H1 (cell line): ENCODE measurements around the gene DKK1. TPM values are rescaled to one million over a fixed set of nuclear protein-coding genes. Genes with fewer than 3 reads are reported as not detected.

Source experiments
- CHD7 ChIP-seq: fragments of 300-600 bp; sonication (generic); IDR thresholded peaks from 2 replicates; pipeline ENCODE4 v1.7.1; 2012; ENCODE audit warnings: low read length, moderate library complexity, mild to moderate bottlenecking, inconsistent platforms; ENCODE audit not compliant: insufficient replicate concordance
- GABPA ChIP-seq: IDR thresholded peaks from 2 replicates; pipeline ENCODE4 v1.6.1; 2011; ENCODE audit warnings: mild to moderate bottlenecking, low read length, moderate library complexity, borderline replicate concordance; ENCODE audit not compliant: insufficient read depth
- JUND ChIP-seq: IDR thresholded peaks from 2 replicates; pipeline ENCODE4 v1.6.1; 2011; ENCODE audit warnings: mild to moderate bottlenecking, improper control_type of control experiment, low read length
- KDM4A ChIP-seq: IDR thresholded peaks from one replicate; pipeline ENCODE4 v1.7.1; 2012; ENCODE audit warnings: low read depth, mild to moderate bottlenecking, moderate library complexity, low read length, inconsistent platforms; ENCODE audit not compliant: severe bottlenecking
- PHF8 ChIP-seq: fragments of 200-600 bp; sonication (generic); conservative IDR thresholded peaks from 2 replicates; pipeline ENCODE4 v1.7.1; 2012; ENCODE audit warnings: low read depth, mild to moderate bottlenecking, inconsistent platforms, low read length, moderate library complexity
- RBBP5 ChIP-seq: IDR thresholded peaks from 2 replicates; pipeline ENCODE4 v1.7.1; 2012; ENCODE audit warnings: low read depth, mild to moderate bottlenecking, inconsistent platforms, low read length, moderate library complexity, borderline replicate concordance
- RNF2 ChIP-seq: fragments of 200-900, 300-1000 bp; sonication (generic); IDR thresholded peaks from 2 replicates; pipeline ENCODE4 v1.7.1; 2016; ENCODE audit warnings: borderline replicate concordance, low read depth, mild to moderate bottlenecking, antibody characterized with exemption, low read length; ENCODE audit not compliant: poor library complexity, severe bottlenecking; ENCODE audit errors: missing control alignments
- SAP30 ChIP-seq: fragments of 300-600 bp; sonication (generic); IDR thresholded peaks from 2 replicates; pipeline ENCODE4 v1.7.1; 2012; ENCODE audit warnings: low read length, moderate library complexity, mild to moderate bottlenecking, inconsistent platforms; ENCODE audit not compliant: insufficient read depth, insufficient replicate concordance
- TBP ChIP-seq: IDR thresholded peaks from 2 replicates; pipeline ENCODE4 v1.6.1; 2011; ENCODE audit warnings: low read depth, low read length, improper control_type of control experiment
- polyA plus RNA-seq, 7 experiments: library from polyadenylated mRNA; depleted of rRNA in 3 of 7; stranded (reverse) in 5 of 7; unstranded in 2 of 7; fragments of >200 nt in 5 of 7; fragments of 200-250 nt in 2 of 7; gene quantifications; 1 replicate in 5 of 7; 2 replicates in 1 of 7; 4 replicates in 1 of 7; pipeline versions ENCODE4 v1.2.1 to v1.2.3, GENCODE V29; 2011 to 2013; ENCODE audit warnings: missing spikeins in 2 of 7, mixed read lengths in 2 of 7
- total RNA-seq: library from RNA; stranded (reverse); fragmentation: NEBNext Ultra II Directional; extraction: Animal tissue kit (Norgen Biotek cat#: 25700); gene quantifications from 2 replicates; pipeline ENCODE4 v1.2.1, GENCODE V29; 2021
- TF ChIP-seq, protein P1 (sequence below): IDR thresholded peaks from 2 replicates; pipeline ENCODE4 v1.6.1; 2011; ENCODE audit warnings: low read length, improper control_type of control experiment

The DKK1 gene
- total and polyA plus RNA-seq, 2 of the 8 experiments (the other 6 are each of a cell fraction or from before 2014, with no cell fraction given): 0.36 to 0.61 TPM

- no peak for TF ChIP-seq CHD7
- TF ChIP-seq KDM4A: no peak
- TF ChIP-seq RBBP5: no peak
- no peak for TF ChIP-seq SAP30
- TF ChIP-seq GABPA: no peak
- no peak for TF ChIP-seq JUND
- no peak for TF ChIP-seq TBP
- TF ChIP-seq RNF2: no peak
- no peak for TF ChIP-seq PHF8
- TF ChIP-seq, protein P1, sequence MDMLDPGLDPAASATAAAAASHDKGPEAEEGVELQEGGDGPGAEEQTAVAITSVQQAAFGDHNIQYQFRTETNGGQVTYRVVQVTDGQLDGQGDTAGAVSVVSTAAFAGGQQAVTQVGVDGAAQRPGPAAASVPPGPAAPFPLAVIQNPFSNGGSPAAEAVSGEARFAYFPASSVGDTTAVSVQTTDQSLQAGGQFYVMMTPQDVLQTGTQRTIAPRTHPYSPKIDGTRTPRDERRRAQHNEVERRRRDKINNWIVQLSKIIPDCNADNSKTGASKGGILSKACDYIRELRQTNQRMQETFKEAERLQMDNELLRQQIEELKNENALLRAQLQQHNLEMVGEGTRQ: no peak
These were observed 12.3 kb downstream of the DKK1 start (continued) for GRCh38 chr10:52326382-52326781.
